ENCODE results near the gene WASHC2A. TPM values are rescaled to one million over a fixed set of nuclear protein-coding genes. Genes with fewer than 3 reads are reported as not detected.

WASHC2A gene
- total RNA-seq, 1 experiment from 2014 or later, result 33.1 TPM

Other genes with a start within 250 kb of the WASHC2A start
- 42.4 and 44.8 TPM in 2 replicates for gene PARG, start 125.9 kb upstream of the WASHC2A start, total RNA-seq (2021)
- 20.6 and 21.5 TPM in 2 replicates for gene TIMM23B, start 125.9 kb upstream of the WASHC2A start, total RNA-seq (2021)
- gene AGAP6, start 79.5 kb upstream of the WASHC2A start, total RNA-seq (2021), result 16.7 and 17.7 TPM in 2 replicates
- 5.5 and 6.4 TPM in 2 replicates for gene ASAH2, start 183.6 kb downstream of the WASHC2A start, total RNA-seq (2021)